ENCODE results near the gene COPS2.

- TF ChIP-seq CTCF (IDR thresholded peaks at IDR 0.05) (no peak), EP300 (IDR thresholded peaks at IDR 0.05) (no peak), POLR2A (IDR thresholded peaks at IDR 0.05; ENCODE audit: low read depth) (no peak)
Observed at GRCh38 chr15:49168016-49168415, 12.6 kb upstream of the COPS2 start.
